Uterus (tissue), 4 donors: ENCODE measurements around the gene RNGTT. TPM values are rescaled to one million over a fixed set of nuclear protein-coding genes. Genes with fewer than 3 reads are reported as not detected.
"Not testable (repeated sequence)": the region's sequence is repeated elsewhere in the genome, so short reads cannot be mapped to it uniquely, and the experiment has no call there.

ENCODE experiments used
- DNase-seq, 2 donors: peaks; one replicate each; pipeline ENCODE4 v3.0.0-alpha.2; 2019 to 2020
- H3K27ac ChIP-seq, 2 donors: fragments of 200-600 bp; sonication (generic); 1 replicate in 1 of 2; 2 replicates in 1 of 2; pipeline ENCODE4 v1.5.1; 2016 to 2018
- H3K27me3 ChIP-seq, 2 donors: fragments of 200-600 bp; sonication (generic); one replicate each; pipeline ENCODE4 v1.5.1; 2018 to 2019; ENCODE audit warnings: control low read depth in 1 of 2
- H3K36me3 ChIP-seq, 2 donors: fragments of 200-600 bp; sonication (generic); one replicate each; pipeline ENCODE4 v1.5.1; 2019; ENCODE audit warnings: control low read depth in 1 of 2
- H3K4me1 ChIP-seq, 2 donors: fragments of 200-600 bp; sonication (generic); one replicate each; pipeline ENCODE4 v1.5.1; 2018 to 2019; ENCODE audit warnings: control low read depth in 1 of 2
- H3K4me3 ChIP-seq, 2 donors: fragments of 200-600 bp; sonication (generic); 1 replicate in 1 of 2; 2 replicates in 1 of 2; pipeline ENCODE4 v1.5.1; 2018 to 2019; ENCODE audit warnings: mild to moderate bottlenecking in 1 of 2
- H3K9me3 ChIP-seq, 2 donors: fragments of 200-600 bp; sonication (generic); one replicate each; pipeline ENCODE4 v1.5.1; 2019; ENCODE audit warnings: control low read depth in 1 of 2
- CTCF ChIP-seq, 4 experiments: fragments of 200-600 bp in 2 of 4; fragments of 450-650 bp in 2 of 4; sonication (generic) in 2 of 4; IDR thresholded peaks; one replicate each; pipeline ENCODE4 v1.5.1; 2016 to 2019; ENCODE audit warnings: antibody characterized with exemption in 4 of 4, mild to moderate bottlenecking in 2 of 4, moderate library complexity in 1 of 4
- POLR2A ChIP-seq, 2 donors: fragments of 450-650 bp; IDR thresholded peaks; one replicate each; pipeline ENCODE4 v1.6.1; 2016; ENCODE audit warnings: antibody characterized with exemption in 2 of 2, mild to moderate bottlenecking in 1 of 2, moderate library complexity in 1 of 2
- intact Hi-C: fragments of 100-400 bp; cut with DNase I; formaldehyde crosslinking; loops from one replicate; pipeline ENCODE4 v1.15.1; 2023; ENCODE audit warnings: low total_unique reads
- total RNA-seq, 4 donors: library from RNA; depleted of rRNA in 3 of 4; stranded (reverse); fragments of >200 nt in 3 of 4; gene quantifications; one replicate each; pipeline versions ENCODE4 v1.1.0 to v1.2.4, GENCODE V29; 2014 to 2023
- donor health status: DM: yes; HTN: yes; CAD: no.

Gene RNGTT
- total RNA-seq, 4 donors from 2014 or later = 7.4 to 45.7 (median 16.1) TPM

- intact Hi-C loops = loop anchor here (5.0 kb wide), 1 partner anchor 253 kb away; no protein-coding TSS in a partner anchor
- Histone ChIP-seq H3K27ac (no peak overlapping the region), H3K4me3 (no peak overlapping the region), H3K36me3 (no peaks in the 10 kb centered on the region), H3K4me1 (no peaks in the 10 kb centered on the region), H3K9me3 (no peaks in the 10 kb centered on the region), H3K27me3 (no peaks in the 10 kb centered on the region)
- no peak for DNase-seq
- TF ChIP-seq POLR2A (IDR thresholded peaks at IDR 0.05) = no peak
- no peak for TF ChIP-seq CTCF (IDR thresholded peaks at IDR 0.05)
These were observed 20.7 kb upstream of the RNGTT start for GRCh38 chr6:88984152-88984551.

- Histone ChIP-seq H3K27ac (no peak overlapping the region), H3K4me3 (no peak overlapping the region), H3K36me3 (no peaks in the 10 kb centered on the region), H3K27me3 (no peaks in the 10 kb centered on the region), H3K4me1 (no peaks in the 10 kb centered on the region), H3K9me3 (no peaks in the 10 kb centered on the region)
- intact Hi-C loops = loop anchor here (5.0 kb wide), 1 partner anchor 254 kb away; no protein-coding TSS in a partner anchor
- no peak for TF ChIP-seq POLR2A (IDR thresholded peaks at IDR 0.05)
- TF ChIP-seq CTCF (IDR thresholded peaks at IDR 0.05) = peak in 3 of 4 experiments; percentile 25 to 40 (median 37)
- no peak for DNase-seq
These were observed 20.1 kb upstream of the RNGTT start for GRCh38 chr6:88983532-88983931.

GRCh38 chr6:88983129-88983528, 19.7 kb upstream of the RNGTT start:
- H3K4me1 ChIP-seq, DNase-seq, H3K4me3 ChIP-seq, H3K36me3 ChIP-seq, H3K27ac ChIP-seq, H3K27me3 ChIP-seq, H3K9me3 ChIP-seq: not testable (repeated sequence)
- intact Hi-C loops = loop anchor here (5.0 kb wide), 1 partner anchor 254 kb away; no protein-coding TSS in a partner anchor

GRCh38 chr6:88982720-88983119, 19.3 kb upstream of the RNGTT start:
- Histone ChIP-seq H3K4me1 (no peaks in the 10 kb centered on the region), H3K27ac (no peak overlapping the region), H3K36me3 (no peaks in the 10 kb centered on the region), H3K9me3 (no peaks in the 10 kb centered on the region), H3K27me3 (no peaks in the 10 kb centered on the region), H3K4me3 (no peak overlapping the region)
- intact Hi-C loops = loop anchor here (5.0 kb wide), 1 partner anchor 255 kb away; no protein-coding TSS in a partner anchor
- peak; percentile 57 to 78 for DNase-seq
- TF ChIP-seq CTCF (IDR thresholded peaks at IDR 0.05) = peak; percentile 66 to 84 (median 80)
- TF ChIP-seq POLR2A (IDR thresholded peaks at IDR 0.05) = no peak

- intact Hi-C loops = no loop called here
- no peak overlapping the region for H3K4me3 ChIP-seq
- H3K27me3 ChIP-seq = no peaks in the 10 kb centered on the region
- H3K4me1 ChIP-seq = no peaks in the 10 kb centered on the region
- H3K27ac ChIP-seq = no peak overlapping the region
- TF ChIP-seq CTCF (IDR thresholded peaks at IDR 0.05) (no peak), POLR2A (IDR thresholded peaks at IDR 0.05) (no peak)
- H3K9me3 ChIP-seq = no peaks in the 10 kb centered on the region
- no peak for DNase-seq
- H3K36me3 ChIP-seq = no peaks in the 10 kb centered on the region
These were observed 12.0 kb upstream of the RNGTT start for GRCh38 chr6:88975369-88975768.
